Endothelial cell of umbilical vein (primary cell): ENCODE data around the gene PFN3.

Experiments
- CTCF ChIP-seq, 2 donors: IDR thresholded peaks; 1 replicate in 1 of 2; 2 replicates in 1 of 2; pipeline ENCODE4 v1.5.1; 2011; ENCODE audit warnings: low read length in 2 of 2, mild to moderate bottlenecking in 2 of 2, moderate library complexity in 2 of 2, control low read depth in 1 of 2, inconsistent platforms in 1 of 2, low read depth in 1 of 2; ENCODE audit not compliant: insufficient read depth in 1 of 2; ENCODE audit errors: extremely low read depth in 1 of 2
- POLR2A ChIP-seq: IDR thresholded peaks from 2 replicates; pipeline ENCODE4 v1.6.1; 2012; ENCODE audit warnings: low read depth, mild to moderate bottlenecking, control low read depth, low read length
- POLR2AphosphoS5 ChIP-seq: IDR thresholded peaks from 2 replicates; pipeline ENCODE4 v1.6.1; 2012; ENCODE audit warnings: low read depth, mild to moderate bottlenecking, control low read depth, low read length, moderate library complexity; ENCODE audit not compliant: insufficient read depth

- TF ChIP-seq CTCF (IDR thresholded peaks at IDR 0.05; ENCODE audit: extremely low read depth in 1 of 2, insufficient read depth in 1 of 2, low read depth in 1 of 2, low read length in 2 of 2) (no peak), POLR2AphosphoS5 (no peak), POLR2A (no peak)
Observed at GRCh38 chr5:177374211-177374610, 26.2 kb downstream of the PFN3 start.
